HFFc6 (cell line): ENCODE measurements around the gene OR1I1. TPM values are rescaled to one million over a fixed set of nuclear protein-coding genes. Genes with fewer than 3 reads are reported as not detected.

ENCODE experiments used
- DNase-seq: peaks from one replicate; pipeline ENCODE4 v3.0.0-alpha.2; 2018
- H3K27ac Mint-ChIP-seq: 2 replicates; pipeline ENCODE4 v1.8.0; 2020; ENCODE audit warnings: mild to moderate bottlenecking, mixed read lengths
- H3K27me3 Mint-ChIP-seq: 2 replicates; pipeline ENCODE4 v1.8.0; 2021; ENCODE audit warnings: mild to moderate bottlenecking, moderate library complexity, mixed read lengths; ENCODE audit not compliant: insufficient read depth
- H3K36me3 Mint-ChIP-seq: 2 replicates; pipeline ENCODE4 v1.8.0; 2021; ENCODE audit warnings: low read depth, mixed read lengths
- H3K4me1 Mint-ChIP-seq: 2 replicates; pipeline ENCODE4 v1.8.0; 2020; ENCODE audit warnings: low read depth, mixed read lengths
- H3K4me3 Mint-ChIP-seq: 2 replicates; pipeline ENCODE4 v1.8.0; 2020; ENCODE audit warnings: mild to moderate bottlenecking, moderate library complexity, mixed read lengths
- H3K9me3 Mint-ChIP-seq: 2 replicates; pipeline ENCODE4 v1.8.0; 2020; ENCODE audit warnings: mild to moderate bottlenecking, mixed read lengths
- CTCF ChIP-seq: fragments of 200-600 bp; sonication (generic); IDR thresholded peaks from 2 replicates; pipeline ENCODE4 v1.5.0; 2021; ENCODE audit warnings: antibody characterized with exemption, mild to moderate bottlenecking
- long read RNA-seq: library from polyadenylated mRNA; unstranded; transcript quantifications from one replicate; pipeline ENCODE4 v2.0.0, GENCODE V29; 2019
- total RNA-seq, 6 experiments: library from RNA; stranded (reverse); fragmentation: NEBNext Ultra II Directional; extraction: Animal tissue kit (Norgen Biotek cat#: 25700); gene quantifications; 2 replicates in 1 of 6; 3 replicates in 5 of 6; pipeline ENCODE4 v1.2.3, GENCODE V29; 2021

Gene OR1I1
- total RNA-seq: not detected
- long read RNA-seq: 0 reads

- Mint-ChIP-seq H3K4me1 (no peaks in the 10 kb centered on the region), H3K36me3 (no peaks in the 10 kb centered on the region), H3K27me3 (peaks cover 24% of the 10 kb centered on the region), H3K27ac (no peak within 1 kb of the TSS), H3K4me3 (no peak within 1 kb of the TSS), H3K9me3 (no peaks in the 10 kb centered on the region)
- no peak for DNase-seq
- no peak for TF ChIP-seq CTCF
Observed at GRCh38 chr19:15081911-15082310, at the start of gene OR1I1. TSS of gene OR1I1 (plus strand) at chr19:15082211. CDS start at chr19:15087066, 4,855 bp downstream.

GRCh38 chr19:15035795-15036311 lies 46.2 kb upstream of the OR1I1 start:
- Mint-ChIP-seq H3K27me3 (no peaks in the 10 kb centered on the region), H3K27ac (no peak overlapping the region), H3K4me3 (no peak overlapping the region), H3K36me3 (no peaks in the 10 kb centered on the region), H3K4me1 (no peaks in the 10 kb centered on the region), H3K9me3 (no peaks in the 10 kb centered on the region; the same call in 1 of the 2 replicates)
- TF ChIP-seq CTCF: no peak
- no peak for DNase-seq

GRCh38 chr19:15037586-15037985 lies 44.4 kb upstream of the OR1I1 start:
- no peak for TF ChIP-seq CTCF
- DNase-seq: no peak
- Mint-ChIP-seq H3K4me3 (no peak overlapping the region), H3K9me3 (no peaks in the 10 kb centered on the region; the same call in 1 of the 2 replicates), H3K27me3 (no peaks in the 10 kb centered on the region), H3K36me3 (no peaks in the 10 kb centered on the region), H3K27ac (no peak overlapping the region), H3K4me1 (no peaks in the 10 kb centered on the region)

GRCh38 chr19:15038294-15038693 lies 43.7 kb upstream of the OR1I1 start:
- no peak for DNase-seq
- no peaks in the 10 kb centered on the region for H3K27me3 Mint-ChIP-seq

GRCh38 chr19:15042003-15042402 lies 40.0 kb upstream of the OR1I1 start:
- no peaks in the 10 kb centered on the region for H3K27me3 Mint-ChIP-seq
- H3K36me3 Mint-ChIP-seq: no peaks in the 10 kb centered on the region
- DNase-seq: no peak
- TF ChIP-seq CTCF: no peak
- H3K4me3 Mint-ChIP-seq: no peak overlapping the region
- H3K9me3 Mint-ChIP-seq: no peaks in the 10 kb centered on the region; the same call in none of the 2 replicates
- no peaks in the 10 kb centered on the region for H3K4me1 Mint-ChIP-seq
- no peak overlapping the region for H3K27ac Mint-ChIP-seq

More at GRCh38 chr19:15038294-15038693, 43.7 kb upstream of the OR1I1 start:
- no peak overlapping the region for H3K27ac Mint-ChIP-seq
- no peaks in the 10 kb centered on the region for H3K4me1 Mint-ChIP-seq
- H3K4me3 Mint-ChIP-seq: no peak overlapping the region
- no peaks in the 10 kb centered on the region for H3K36me3 Mint-ChIP-seq
- no peak for TF ChIP-seq CTCF
- H3K9me3 Mint-ChIP-seq: no peaks in the 10 kb centered on the region; the same call in 1 of the 2 replicates
